ENCODE data around the gene USP11. TPM values are rescaled to one million over a fixed set of nuclear protein-coding genes. Genes with fewer than 3 reads are reported as not detected.

The USP11 gene
- total RNA-seq, 1 donor from 2014 or later, result 189 TPM

DNA sequence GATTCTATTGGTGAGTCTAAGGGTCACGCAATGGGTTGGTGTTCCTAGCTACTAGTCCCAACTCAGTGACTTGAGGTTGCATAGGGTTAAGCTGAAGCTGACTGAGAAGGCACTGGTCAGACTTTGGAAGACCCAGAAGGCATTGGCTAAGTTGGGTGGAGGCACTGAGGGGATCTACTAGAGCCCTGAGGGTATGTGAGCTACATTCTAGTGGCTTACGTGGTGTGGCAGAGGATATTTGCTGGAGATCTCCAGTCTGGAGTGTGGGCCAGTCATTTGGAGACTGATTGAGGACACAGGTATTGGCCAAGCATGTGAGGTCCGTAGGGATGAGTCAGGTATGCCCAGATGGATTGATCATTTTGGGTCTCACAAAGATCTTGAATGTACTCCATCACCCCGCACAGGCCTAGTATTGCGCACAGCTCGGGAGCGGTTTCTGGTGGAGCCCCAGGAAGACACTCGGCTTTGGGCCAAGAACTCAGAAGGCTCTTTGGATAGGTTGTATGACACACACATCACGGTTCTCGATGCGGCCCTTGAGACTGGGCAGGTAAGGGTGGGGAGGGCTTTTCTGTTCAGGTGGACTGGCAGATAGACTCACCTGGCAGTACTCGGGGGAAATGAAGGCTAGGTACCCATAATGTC lies 7.2 kb downstream of the USP11 start:
- DNase-seq (ENCODE audit: extremely low spot score, unreplicated experiment), result no peak
- no peak for TF ChIP-seq CTCF (conservative IDR thresholded peaks at IDR 0.05)
- no peak overlapping the region for H3K4me3 Mint-ChIP-seq
- H3K27ac Mint-ChIP-seq, result no peak overlapping the region
- peaks cover 30% of the 10 kb centered on the region for H3K36me3 Mint-ChIP-seq
- H3K9me3 Mint-ChIP-seq, result no peaks in the 10 kb centered on the region
- H3K27me3 Mint-ChIP-seq, result no peaks in the 10 kb centered on the region
- peaks cover 21% of the 10 kb centered on the region for H3K4me1 Mint-ChIP-seq (ENCODE audit: unreplicated experiment)

- H3K4me1 Mint-ChIP-seq (ENCODE audit: unreplicated experiment), result peaks cover 15% of the 10 kb centered on the region
- H3K4me3 Mint-ChIP-seq, result no peak overlapping the region
- no peaks in the 10 kb centered on the region for H3K9me3 Mint-ChIP-seq
- TF ChIP-seq CTCF (conservative IDR thresholded peaks at IDR 0.05), result no peak
- H3K27ac Mint-ChIP-seq, result no peak overlapping the region
- H3K27me3 Mint-ChIP-seq, result no peaks in the 10 kb centered on the region
- no peak for DNase-seq (ENCODE audit: extremely low spot score, unreplicated experiment)
- H3K36me3 Mint-ChIP-seq, result peaks cover 30% of the 10 kb centered on the region
Observed at GRCh38 chrX:47240619-47241018, 7.8 kb downstream of the USP11 start.

GRCh38 chrX:47241201-47242011 lies 8.6 kb downstream of the USP11 start:
- Mint-ChIP-seq H3K27me3 (no peaks in the 10 kb centered on the region), H3K9me3 (no peaks in the 10 kb centered on the region), H3K36me3 (peaks cover 38% of the 10 kb centered on the region)

GRCh38 chrX:47242321-47242720 lies 9.5 kb downstream of the USP11 start:
- H3K9me3 Mint-ChIP-seq, result no peaks in the 10 kb centered on the region
- H3K27ac Mint-ChIP-seq, result no peak overlapping the region
- H3K27me3 Mint-ChIP-seq, result no peaks in the 10 kb centered on the region
- TF ChIP-seq CTCF (conservative IDR thresholded peaks at IDR 0.05), result no peak
- peaks cover under 1% of the 10 kb centered on the region for H3K4me1 Mint-ChIP-seq (ENCODE audit: unreplicated experiment)
- peaks cover 39% of the 10 kb centered on the region for H3K36me3 Mint-ChIP-seq
- DNase-seq (ENCODE audit: extremely low spot score, unreplicated experiment), result no peak
- H3K4me3 Mint-ChIP-seq, result no peak overlapping the region

More at GRCh38 chrX:47241201-47242011, 8.6 kb downstream of the USP11 start:
- no peak for TF ChIP-seq CTCF (conservative IDR thresholded peaks at IDR 0.05)
- DNase-seq (ENCODE audit: extremely low spot score, unreplicated experiment), result no peak
- Mint-ChIP-seq H3K4me3 (no peak overlapping the region), H3K4me1 (ENCODE audit: unreplicated experiment) (peaks cover 8% of the 10 kb centered on the region), H3K27ac (no peak overlapping the region)

GRCh38 chrX:47243351-47243750 lies 10.5 kb downstream of the USP11 start:
- DNase-seq (ENCODE audit: extremely low spot score, unreplicated experiment), result no peak
- no peak for TF ChIP-seq CTCF (conservative IDR thresholded peaks at IDR 0.05)
- peaks cover 44% of the 10 kb centered on the region for H3K36me3 Mint-ChIP-seq
- H3K4me3 Mint-ChIP-seq, result no peak overlapping the region
- H3K27me3 Mint-ChIP-seq, result no peaks in the 10 kb centered on the region
- no peaks in the 10 kb centered on the region for H3K9me3 Mint-ChIP-seq
- no peak overlapping the region for H3K27ac Mint-ChIP-seq
- no peaks in the 10 kb centered on the region for H3K4me1 Mint-ChIP-seq (ENCODE audit: unreplicated experiment)
